ENCODE results near the gene COL21A1. TPM values are rescaled to one million over a fixed set of nuclear protein-coding genes. Genes with fewer than 3 reads are reported as not detected.

The COL21A1 gene
- total RNA-seq, 1 donor from 2014 or later, result 24.5 TPM

GRCh38 chr6:56169366-56169765, 78.0 kb downstream of the COL21A1 start:
- Histone ChIP-seq H3K36me3 (peaks cover 0 to 24% of the 10 kb centered on the region in 2 donors), H3K4me1 (no peaks in the 10 kb centered on the region), H3K27ac (no peak overlapping the region), H3K4me3 (no peak overlapping the region), H3K9me3 (peaks cover 14 to 31% of the 10 kb centered on the region in 2 donors), H3K27me3 (no peaks in the 10 kb centered on the region)
- DNase-seq (ENCODE audit: low spot score in 2 of 2), result no peak
- intact Hi-C loops (cut with DNase I), result no loop called here
- TF ChIP-seq, protein P1, sequence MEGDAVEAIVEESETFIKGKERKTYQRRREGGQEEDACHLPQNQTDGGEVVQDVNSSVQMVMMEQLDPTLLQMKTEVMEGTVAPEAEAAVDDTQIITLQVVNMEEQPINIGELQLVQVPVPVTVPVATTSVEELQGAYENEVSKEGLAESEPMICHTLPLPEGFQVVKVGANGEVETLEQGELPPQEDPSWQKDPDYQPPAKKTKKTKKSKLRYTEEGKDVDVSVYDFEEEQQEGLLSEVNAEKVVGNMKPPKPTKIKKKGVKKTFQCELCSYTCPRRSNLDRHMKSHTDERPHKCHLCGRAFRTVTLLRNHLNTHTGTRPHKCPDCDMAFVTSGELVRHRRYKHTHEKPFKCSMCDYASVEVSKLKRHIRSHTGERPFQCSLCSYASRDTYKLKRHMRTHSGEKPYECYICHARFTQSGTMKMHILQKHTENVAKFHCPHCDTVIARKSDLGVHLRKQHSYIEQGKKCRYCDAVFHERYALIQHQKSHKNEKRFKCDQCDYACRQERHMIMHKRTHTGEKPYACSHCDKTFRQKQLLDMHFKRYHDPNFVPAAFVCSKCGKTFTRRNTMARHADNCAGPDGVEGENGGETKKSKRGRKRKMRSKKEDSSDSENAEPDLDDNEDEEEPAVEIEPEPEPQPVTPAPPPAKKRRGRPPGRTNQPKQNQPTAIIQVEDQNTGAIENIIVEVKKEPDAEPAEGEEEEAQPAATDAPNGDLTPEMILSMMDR (IDR thresholded peaks at IDR 0.05), result no peak

DNA sequence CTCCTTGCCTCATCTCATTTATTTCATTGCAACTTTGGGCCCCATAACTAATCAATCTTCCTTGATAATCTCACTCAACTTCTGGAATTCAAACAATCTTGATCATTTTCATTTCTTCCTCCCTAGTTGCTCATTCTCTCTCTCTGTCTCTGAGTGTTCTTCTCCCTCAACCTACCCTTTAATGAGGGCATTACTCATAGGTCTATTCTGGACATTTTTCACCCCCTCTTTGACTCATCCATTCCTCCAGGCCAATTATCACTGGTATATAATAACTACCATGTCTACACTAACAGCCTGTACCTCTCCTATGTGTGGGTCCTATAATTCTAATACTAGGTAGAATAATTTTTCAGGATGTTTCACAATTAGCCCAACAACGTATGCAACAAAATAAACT, 78.8 kb downstream of the COL21A1 start:
- intact Hi-C loops (cut with DNase I), result no loop called here
- DNase-seq (ENCODE audit: low spot score in 2 of 2), result no peak
- H3K36me3 ChIP-seq, result peaks cover under 1 to 30% of the 10 kb centered on the region in 2 donors
- no peaks in the 10 kb centered on the region for H3K27me3 ChIP-seq
- no peak overlapping the region for H3K27ac ChIP-seq
- TF ChIP-seq, protein P1 (IDR thresholded peaks at IDR 0.05), result no peak
- H3K9me3 ChIP-seq, result peaks cover 14 to 30% of the 10 kb centered on the region in 2 donors
- H3K4me1 ChIP-seq, result no peaks in the 10 kb centered on the region
- H3K4me3 ChIP-seq, result no peak overlapping the region

DNA sequence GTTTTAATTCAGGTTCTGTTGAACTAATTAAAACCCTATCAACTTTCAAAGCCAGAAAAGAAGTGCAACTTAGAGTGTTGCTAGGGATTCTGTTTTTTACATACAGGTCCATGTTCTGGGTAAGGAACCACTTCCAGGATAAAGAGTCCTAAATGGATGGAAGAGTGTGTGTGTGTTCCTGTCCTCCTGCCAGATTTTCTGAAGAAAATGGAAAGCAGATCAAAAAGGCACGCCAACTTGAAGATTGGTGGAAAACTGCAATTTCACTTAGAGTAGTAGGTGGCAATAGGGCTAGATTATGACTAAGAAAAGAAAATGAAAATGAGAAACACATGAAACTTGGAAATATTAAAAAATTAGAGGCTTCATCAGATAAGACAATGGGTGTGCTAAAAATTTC, 85.3 kb downstream of the COL21A1 start:
- H3K4me1 ChIP-seq, result no peaks in the 10 kb centered on the region
- H3K27ac ChIP-seq, result no peak overlapping the region
- no peak overlapping the region for H3K4me3 ChIP-seq
- H3K36me3 ChIP-seq, result peaks cover 6 to 24% of the 10 kb centered on the region in 2 donors
- no peaks in the 10 kb centered on the region for H3K27me3 ChIP-seq
- no peaks in the 10 kb centered on the region for H3K9me3 ChIP-seq
- TF ChIP-seq, protein P1 (IDR thresholded peaks at IDR 0.05), result no peak
- intact Hi-C loops (cut with DNase I), result no loop called here
- no peak for DNase-seq (ENCODE audit: low spot score in 2 of 2)

- TF ChIP-seq, protein P1 (IDR thresholded peaks at IDR 0.05), result no peak
- no peaks in the 10 kb centered on the region for H3K9me3 ChIP-seq
- no peaks in the 10 kb centered on the region for H3K27me3 ChIP-seq
- no peak for DNase-seq (ENCODE audit: low spot score in 2 of 2)
- H3K36me3 ChIP-seq, result peaks cover 14 to 28% of the 10 kb centered on the region in 2 donors
- H3K4me1 ChIP-seq, result no peaks in the 10 kb centered on the region
- no peak overlapping the region for H3K4me3 ChIP-seq
- H3K27ac ChIP-seq, result no peak overlapping the region
- intact Hi-C loops (cut with DNase I), result no loop called here
Measured at GRCh38 chr6:56160489-56160888, 86.9 kb downstream of the COL21A1 start.

- no peak for DNase-seq (ENCODE audit: low spot score in 2 of 2)
- Histone ChIP-seq H3K36me3 (peaks cover 19 to 38% of the 10 kb centered on the region in 2 donors), H3K4me1 (no peaks in the 10 kb centered on the region), H3K27ac (no peak overlapping the region), H3K9me3 (peaks cover 5 to 10% of the 10 kb centered on the region in 2 donors), H3K27me3 (no peaks in the 10 kb centered on the region), H3K4me3 (no peak overlapping the region)
- TF ChIP-seq, protein P1 (IDR thresholded peaks at IDR 0.05), result no peak
- intact Hi-C loops (cut with DNase I), result loop anchor here (10.0 kb wide), 1 partner anchor 174 kb away; no protein-coding TSS in a partner anchor
Measured at GRCh38 chr6:56158571-56158970, 88.8 kb downstream of the COL21A1 start.

GRCh38 chr6:56156643-56157042, 90.7 kb downstream of the COL21A1 start:
- DNase-seq (ENCODE audit: low spot score in 2 of 2), result no peak
- Histone ChIP-seq H3K9me3 (peaks cover 5 to 10% of the 10 kb centered on the region in 2 donors), H3K27me3 (no peaks in the 10 kb centered on the region), H3K4me3 (no peak overlapping the region), H3K36me3 (peaks cover 17 to 31% of the 10 kb centered on the region in 2 donors), H3K4me1 (no peaks in the 10 kb centered on the region), H3K27ac (no peak overlapping the region)
- intact Hi-C loops (cut with DNase I), result loop anchor here (10.0 kb wide), 1 partner anchor 172 kb away; no protein-coding TSS in a partner anchor
- TF ChIP-seq, protein P1 (IDR thresholded peaks at IDR 0.05), result no peak
